GM21447 (cell line): ENCODE results near the gene CNTD1.

ENCODE experiments used
- ATAC-seq: cut with Tn5 transposase; IDR thresholded peaks from one replicate; pipeline ENCODE4 v1.9.1; 2021; ENCODE audit not compliant: unreplicated experiment

CNTD1 gene

DNA sequence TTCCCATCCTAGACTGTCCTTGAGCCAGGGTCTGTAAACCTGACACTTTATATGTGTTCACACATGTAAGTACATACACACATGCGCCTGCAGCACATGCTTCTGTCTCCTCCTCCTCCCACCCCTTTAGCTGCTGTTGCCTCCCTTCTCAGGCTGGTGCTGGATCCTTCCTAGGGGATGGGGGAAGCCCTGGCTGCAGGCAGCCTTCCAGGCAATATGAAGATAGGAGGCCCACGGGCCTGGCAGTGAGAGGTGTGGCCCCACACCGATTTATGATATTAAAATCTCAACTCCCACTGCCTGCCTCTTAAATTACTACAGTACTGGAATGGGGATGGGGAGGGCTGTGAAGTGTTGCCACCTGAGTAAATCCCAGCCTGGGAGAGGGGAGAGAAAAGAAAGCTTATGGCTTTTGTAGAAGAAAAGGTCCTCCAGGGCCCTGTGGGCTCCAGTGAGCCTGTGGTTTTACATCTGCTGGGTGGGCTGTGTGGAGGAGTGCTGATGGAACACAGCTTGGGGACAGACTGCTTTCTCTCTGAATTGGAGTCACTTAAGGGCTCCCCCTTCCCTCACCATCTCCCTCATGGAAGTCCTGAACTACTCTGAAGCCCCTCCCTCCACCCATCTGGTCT lies 19.2 kb upstream of the CNTD1 start:
- ATAC-seq = no peak

DNA sequence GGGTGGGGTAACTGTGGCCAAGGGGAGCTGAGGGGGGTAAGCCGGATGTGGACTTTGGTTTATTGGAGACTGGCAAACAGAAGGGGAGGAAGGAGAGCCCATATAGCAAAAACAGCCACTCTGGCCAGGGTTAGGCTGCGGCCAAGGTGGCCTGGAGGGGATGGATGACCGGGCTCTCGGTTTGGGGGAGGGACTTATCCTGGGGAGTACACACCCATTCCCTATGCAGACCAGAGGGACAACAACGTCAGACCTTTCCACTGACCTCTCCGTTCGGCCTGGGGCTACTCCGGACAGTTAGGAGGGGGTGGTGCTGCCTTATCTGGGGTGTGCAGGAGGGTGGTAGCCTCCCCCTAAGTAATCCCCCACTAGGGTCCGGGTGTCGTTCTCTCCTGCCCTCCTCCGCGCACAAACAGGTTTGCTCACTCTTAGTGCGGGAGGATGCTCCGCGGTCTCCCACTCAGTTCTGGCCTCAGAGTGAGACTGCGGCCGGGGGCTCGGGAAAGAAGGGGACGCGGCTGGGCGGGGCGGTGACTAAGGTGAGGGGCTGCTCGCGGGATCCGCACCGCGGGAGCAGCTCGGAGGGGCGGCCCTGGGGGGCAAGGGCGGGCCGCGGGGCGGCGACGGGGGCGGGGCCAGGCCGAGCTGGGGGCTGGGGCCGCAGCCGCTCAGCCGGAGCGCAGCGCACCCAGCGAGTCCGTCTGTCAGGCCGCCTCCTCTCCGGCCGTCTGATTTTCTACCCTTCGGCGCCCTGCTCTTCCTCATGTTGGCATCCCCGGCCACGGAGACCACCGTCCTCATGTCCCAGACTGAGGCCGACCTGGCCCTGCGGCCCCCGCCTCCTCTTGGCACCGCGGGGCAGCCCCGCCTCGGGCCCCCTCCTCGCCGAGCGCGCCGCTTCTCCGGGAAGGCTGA lies 18.5 kb upstream of the CNTD1 start, which contains the start of gene WNK4:
Gene WNK4 (plus strand): TSS at position 675 of the 915 bp plus-strand sequence. CDS start 89 bp downstream, at position 764.
- no peak for ATAC-seq

DNA sequence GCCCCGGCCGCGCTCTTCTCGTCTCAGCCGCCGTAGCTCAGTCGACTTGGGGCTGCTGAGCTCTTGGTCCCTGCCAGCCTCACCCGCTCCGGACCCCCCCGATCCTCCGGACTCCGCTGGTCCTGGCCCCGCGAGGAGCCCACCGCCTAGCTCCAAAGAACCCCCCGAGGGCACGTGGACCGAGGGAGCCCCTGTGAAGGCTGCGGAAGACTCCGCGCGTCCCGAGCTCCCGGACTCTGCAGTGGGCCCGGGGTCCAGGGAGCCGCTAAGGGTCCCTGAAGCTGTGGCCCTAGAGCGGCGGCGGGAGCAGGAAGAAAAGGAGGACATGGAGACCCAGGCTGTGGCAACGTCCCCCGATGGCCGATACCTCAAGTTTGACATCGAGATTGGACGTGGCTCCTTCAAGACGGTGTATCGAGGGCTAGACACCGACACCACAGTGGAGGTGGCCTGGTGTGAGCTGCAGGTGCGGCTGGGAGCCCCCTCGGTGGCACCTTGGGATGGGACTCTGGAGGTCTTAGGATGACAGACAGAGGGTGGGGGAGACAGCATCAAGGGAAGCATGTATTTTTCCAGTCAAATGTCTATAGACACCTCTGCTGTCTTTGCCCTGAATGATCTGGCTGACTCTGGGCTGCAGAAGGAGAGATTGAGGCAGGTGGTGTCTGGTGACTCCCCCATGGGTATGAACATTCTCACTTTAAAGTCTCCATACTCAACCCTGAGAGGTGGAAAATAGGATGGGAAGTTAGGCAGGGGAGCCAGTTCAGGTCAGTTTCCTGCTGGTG lies 17.6 kb upstream of the CNTD1 start:
- ATAC-seq = no peak

DNA sequence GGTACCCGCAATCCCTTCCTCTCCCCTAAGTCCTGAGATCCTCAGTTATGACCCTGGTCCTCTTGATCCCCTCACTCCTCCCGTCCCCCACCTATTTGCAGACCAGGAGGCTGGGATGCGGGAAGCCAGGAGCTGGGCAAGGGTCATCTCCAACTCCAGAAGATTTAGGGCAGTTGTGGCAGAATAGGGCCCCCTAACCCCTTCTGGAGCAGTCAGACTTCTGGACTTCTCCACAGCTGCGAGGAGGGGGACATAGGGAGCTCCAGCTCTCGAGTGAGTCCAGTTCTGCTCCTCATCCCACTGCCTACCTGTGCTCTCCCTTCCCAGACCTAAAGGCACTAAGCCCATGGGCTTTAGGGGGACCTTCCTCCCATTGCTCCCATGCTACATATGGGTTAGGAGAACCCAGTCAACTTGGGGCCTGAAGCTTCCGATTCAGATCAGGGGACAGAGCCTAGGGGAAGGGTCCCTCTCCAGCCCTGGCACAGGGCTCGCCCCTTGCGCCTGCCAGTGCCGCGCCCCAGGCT lies 17.0 kb upstream of the CNTD1 start:
- no peak for ATAC-seq

DNA sequence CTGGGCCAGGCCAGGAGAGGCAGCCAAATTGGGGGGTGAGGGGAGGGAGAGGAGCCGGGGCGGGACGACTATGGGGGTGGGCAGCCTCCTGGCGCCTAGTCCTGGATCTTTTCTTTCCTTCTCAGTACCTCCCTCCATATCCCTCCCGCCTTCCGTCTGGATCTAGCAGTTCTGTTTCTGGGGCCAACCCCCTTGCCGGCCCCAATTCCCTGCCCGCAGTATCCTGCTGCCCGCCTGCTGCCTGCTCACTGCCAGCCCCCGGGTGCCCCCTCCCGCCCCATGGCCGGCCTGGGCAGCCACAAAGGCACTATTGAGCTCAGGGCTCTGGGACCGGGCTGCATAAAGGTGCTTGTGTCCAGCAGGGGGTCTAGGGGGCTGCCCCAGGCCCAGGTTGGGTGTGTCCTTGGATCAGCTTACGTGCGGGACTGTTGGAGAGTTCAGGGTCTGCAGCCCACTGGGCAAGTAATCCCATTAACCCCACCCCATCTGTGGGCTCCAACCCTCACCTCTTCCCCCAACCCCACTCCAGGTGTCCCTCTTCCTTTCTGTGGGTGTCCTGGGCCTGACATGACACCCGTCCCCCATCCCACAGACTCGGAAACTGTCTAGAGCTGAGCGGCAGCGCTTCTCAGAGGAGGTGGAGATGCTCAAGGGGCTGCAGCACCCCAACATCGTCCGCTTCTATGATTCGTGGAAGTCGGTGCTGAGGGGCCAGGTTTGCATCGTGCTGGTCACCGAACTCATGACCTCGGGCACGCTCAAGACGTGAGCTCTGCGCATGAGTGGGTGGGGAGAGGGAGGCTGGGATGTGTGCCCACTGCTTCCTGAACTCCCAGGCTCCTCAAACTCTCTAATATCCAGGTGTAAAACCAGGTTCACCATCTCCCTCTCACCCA lies 16.2 kb upstream of the CNTD1 start:
- no peak for ATAC-seq

- ATAC-seq = no peak
These were observed 15.4 kb upstream of the CNTD1 start for GRCh38 chr17:42783062-42783790.

DNA sequence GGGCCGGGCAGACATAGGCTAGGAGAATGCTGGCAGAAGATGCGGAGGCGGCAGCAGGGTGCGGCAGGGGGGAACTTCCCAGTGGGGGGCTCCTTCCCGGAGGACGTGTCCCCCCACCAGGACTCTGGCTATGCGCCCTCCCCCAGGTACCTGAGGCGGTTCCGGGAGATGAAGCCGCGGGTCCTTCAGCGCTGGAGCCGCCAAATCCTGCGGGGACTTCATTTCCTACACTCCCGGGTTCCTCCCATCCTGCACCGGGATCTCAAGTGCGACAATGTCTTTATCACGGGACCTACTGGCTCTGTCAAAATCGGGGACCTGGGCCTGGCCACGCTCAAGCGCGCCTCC lies 14.9 kb upstream of the CNTD1 start:
- ATAC-seq = no peak

DNA sequence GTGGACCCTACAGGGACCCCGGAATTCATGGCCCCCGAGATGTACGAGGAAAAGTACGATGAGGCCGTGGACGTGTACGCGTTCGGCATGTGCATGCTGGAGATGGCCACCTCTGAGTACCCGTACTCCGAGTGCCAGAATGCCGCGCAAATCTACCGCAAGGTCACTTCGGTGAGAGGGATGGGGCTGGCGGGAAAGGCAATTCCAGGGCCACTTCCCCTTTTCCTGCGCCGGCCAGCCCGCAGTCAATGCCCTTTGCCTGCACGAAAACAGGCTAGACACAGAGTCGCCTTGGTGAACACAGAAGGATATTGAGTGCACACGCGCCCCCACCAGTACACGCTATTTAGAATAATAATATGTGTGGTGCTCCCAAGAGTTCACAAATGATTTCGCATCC lies 14.3 kb upstream of the CNTD1 start:
- ATAC-seq = no peak

- no peak for ATAC-seq
These were observed 13.7 kb upstream of the CNTD1 start for GRCh38 chr17:42784811-42785592.

DNA sequence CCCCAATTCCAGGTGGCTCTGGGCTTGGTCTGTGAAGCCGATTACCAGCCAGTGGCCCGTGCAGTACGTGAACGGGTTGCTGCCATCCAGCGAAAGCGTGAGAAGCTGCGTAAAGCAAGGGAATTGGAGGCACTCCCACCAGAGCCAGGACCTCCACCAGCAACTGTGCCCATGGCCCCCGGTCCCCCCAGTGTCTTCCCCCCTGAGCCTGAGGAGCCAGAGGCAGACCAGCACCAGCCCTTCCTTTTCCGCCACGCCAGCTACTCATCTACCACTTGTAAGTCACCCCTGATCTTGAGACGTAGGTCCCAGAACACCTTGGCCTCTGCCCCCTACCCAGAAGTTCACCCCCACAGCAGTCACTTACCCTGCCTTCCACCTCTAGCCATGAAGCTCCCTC lies 11.4 kb upstream of the CNTD1 start:
- no peak for ATAC-seq

GRCh38 chr17:42791948-42792347 lies 6.7 kb upstream of the CNTD1 start:
- no peak for ATAC-seq

DNA sequence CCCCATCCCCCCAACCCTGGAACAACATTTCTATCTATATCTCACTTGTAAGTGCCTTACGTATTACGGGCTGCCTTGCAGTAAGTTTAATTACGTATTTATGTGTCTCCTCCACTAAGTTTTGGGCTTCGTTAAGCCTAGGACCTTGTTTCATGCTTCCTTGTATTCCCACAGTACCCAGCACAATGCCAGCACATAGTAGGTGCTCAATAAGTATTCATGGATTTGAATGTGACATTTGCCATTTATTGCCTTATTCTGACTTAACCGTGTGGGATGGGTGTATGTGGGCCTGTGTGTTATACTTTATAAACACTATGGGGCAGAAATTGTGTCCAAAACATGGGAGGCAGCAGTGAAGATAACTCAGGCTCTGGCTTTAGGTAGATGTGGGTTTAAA lies 6.1 kb upstream of the CNTD1 start:
- no peak for ATAC-seq

DNA sequence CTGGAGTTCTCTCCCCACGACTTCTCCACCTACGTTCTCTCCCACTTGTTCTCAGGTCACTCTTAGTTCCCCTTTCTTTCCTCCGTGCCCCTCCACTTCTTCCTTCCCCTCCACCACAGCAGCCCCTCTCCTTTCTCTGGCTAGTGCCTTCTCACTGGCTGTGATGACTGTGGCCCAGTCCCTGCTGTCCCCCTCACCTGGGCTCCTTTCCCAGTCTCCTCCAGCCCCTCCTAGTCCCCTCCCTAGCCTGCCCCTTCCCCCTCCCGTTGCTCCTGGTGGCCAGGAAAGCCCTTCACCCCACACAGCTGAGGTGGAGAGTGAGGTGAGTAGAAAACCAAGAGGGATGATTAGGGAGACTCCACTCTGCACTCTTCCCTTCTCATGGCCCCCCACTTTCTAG lies 3.6 kb upstream of the CNTD1 start:
- no peak for ATAC-seq

GRCh38 chr17:42795465-42795864 lies 3.2 kb upstream of the CNTD1 start:
- no peak for ATAC-seq

DNA sequence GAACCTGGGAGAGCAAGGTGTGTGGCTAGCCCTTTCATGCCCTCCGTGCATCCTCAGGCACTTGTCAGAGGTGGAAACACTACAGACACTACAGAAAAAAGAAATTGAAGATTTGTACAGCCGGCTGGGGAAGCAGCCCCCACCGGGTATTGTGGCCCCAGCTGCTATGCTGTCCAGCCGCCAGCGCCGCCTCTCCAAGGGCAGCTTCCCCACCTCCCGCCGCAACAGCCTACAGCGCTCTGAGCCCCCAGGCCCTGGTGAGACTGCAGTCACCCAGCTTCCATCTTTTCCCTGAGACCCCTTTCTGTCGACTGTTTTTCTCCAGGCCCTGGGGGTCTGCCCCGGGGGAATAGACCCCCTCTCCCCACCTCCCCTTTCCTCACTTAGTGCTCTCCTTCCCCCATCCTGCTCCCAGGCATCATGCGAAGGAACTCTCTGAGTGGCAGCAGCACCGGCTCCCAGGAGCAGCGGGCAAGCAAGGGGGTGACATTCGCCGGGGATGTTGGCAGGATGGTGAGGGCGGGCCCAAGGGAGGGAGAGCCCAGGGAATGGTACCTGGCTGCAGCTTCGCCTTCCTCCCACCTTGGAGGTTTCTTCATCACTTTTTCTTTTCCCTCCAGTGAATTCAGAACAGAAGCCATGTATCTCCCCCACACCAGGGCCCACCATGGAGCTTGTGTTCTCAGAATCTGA lies 2.4 kb upstream of the CNTD1 start:
- ATAC-seq = no peak

DNA sequence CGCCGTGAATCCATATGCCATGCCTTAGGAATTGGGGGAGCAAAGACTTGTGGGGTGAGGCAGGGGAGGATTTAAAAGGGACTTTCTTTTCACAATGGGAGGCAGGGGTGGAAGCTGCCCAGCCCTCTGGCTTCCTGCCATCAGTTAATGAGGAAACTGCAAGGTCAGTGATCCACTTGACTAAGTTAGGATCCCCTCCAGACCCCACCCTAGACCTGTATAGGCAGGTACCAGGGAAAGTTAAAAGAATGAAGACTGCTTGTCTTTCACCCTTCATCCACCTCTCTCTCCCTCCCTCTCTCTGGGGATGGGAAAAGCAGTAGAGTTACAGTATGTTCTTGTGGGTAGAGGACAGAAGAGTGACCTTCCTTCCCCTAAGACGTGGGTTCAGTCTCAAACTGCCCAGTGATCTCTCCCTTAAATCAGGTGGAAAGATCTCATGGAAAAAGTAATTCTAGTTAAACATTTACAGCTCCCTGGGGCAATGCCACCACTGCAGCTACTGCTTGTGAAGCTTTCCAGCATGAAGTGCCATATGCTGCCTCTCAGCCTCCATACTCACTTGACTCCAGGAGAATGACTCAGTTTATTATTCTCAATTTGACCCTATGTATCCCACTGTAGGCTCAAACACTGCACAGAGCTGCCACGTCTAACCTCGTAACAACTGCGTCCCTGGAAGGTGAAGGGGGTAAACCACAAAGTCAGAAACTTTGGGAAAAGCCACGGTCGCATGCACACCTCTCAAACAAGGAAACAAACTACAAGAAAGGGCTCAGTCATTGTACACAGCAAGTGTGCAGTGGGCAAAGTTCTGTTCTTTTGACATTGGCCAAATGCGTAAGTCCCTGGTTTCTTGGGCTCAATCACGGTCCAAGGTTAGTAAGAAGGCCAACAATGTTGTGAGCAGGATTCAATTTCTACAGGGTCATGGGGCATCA lies 1.3 kb upstream of the CNTD1 start:
- no peak for ATAC-seq

GRCh38 chr17:42798011-42798382 lies 664 bp upstream of the CNTD1 start:
- ATAC-seq = no peak
